Transverse colon (tissue), 4 donors: ENCODE data around the gene CEP170B. TPM values are rescaled to one million over a fixed set of nuclear protein-coding genes. Genes with fewer than 3 reads are reported as not detected.

ENCODE experiments used
- DNase-seq: peaks from one replicate; pipeline ENCODE4 v3.0.0-alpha.2; 2019
- H3K27ac ChIP-seq, 4 donors: fragments of 200-600 bp; sonication (generic); 2 replicates each; pipeline ENCODE4 v1.5.1; 2016 to 2018; ENCODE audit warnings: inconsistent platforms in 4 of 4
- H3K27me3 ChIP-seq: fragments of 200-600 bp; sonication (generic); 2 replicates; pipeline ENCODE4 v1.5.1; 2017; ENCODE audit warnings: inconsistent platforms
- H3K36me3 ChIP-seq, 4 donors: fragments of 200-600 bp; sonication (generic); 2 replicates each; pipeline ENCODE4 v1.5.1; 2017 to 2019; ENCODE audit warnings: inconsistent platforms in 4 of 4
- H3K4me1 ChIP-seq, 4 donors: fragments of 200-600 bp; sonication (generic); 2 replicates each; pipeline ENCODE4 v1.5.1; 2017 to 2020; ENCODE audit warnings: inconsistent platforms in 4 of 4
- H3K4me3 ChIP-seq, 4 donors: fragments of 200-600 bp; sonication (generic); 1 replicate in 1 of 4; 2 replicates in 3 of 4; pipeline versions ENCODE4 v1.5.1 to v1.6.1; 2017 to 2019; ENCODE audit warnings: inconsistent platforms in 4 of 4
- H3K9me3 ChIP-seq, 2 donors: fragments of 200-600 bp; sonication (generic); 2 replicates each; pipeline ENCODE4 v1.5.1; 2017 to 2019; ENCODE audit warnings: inconsistent platforms in 2 of 2
- EP300 ChIP-seq: sonication (generic); formaldehyde crosslinking; IDR thresholded peaks from one replicate; pipeline ENCODE4 v1.6.1; 2017; ENCODE audit warnings: antibody characterized with exemption, low read depth
- POLR2A ChIP-seq: fragments of 450-650 bp; IDR thresholded peaks from one replicate; pipeline ENCODE4 v1.6.1; 2016; ENCODE audit warnings: antibody characterized with exemption, mild to moderate bottlenecking, moderate library complexity
- POLR2AphosphoS5 ChIP-seq, 3 donors: sonication (generic); formaldehyde crosslinking; IDR thresholded peaks; one replicate each; pipeline ENCODE4 v1.6.1; 2016; ENCODE audit warnings: antibody characterized with exemption in 3 of 3
- WGBS, 2 donors: methylation state at CpG; one replicate each; pipeline ENCODE4 v1.1.5; 2018; ENCODE audit warnings: low coverage in 1 of 2; 5-methylcytosine and 5-hydroxymethylcytosine counted together
- in situ Hi-C, 4 donors: fragments of 200-750 bp; cut with MboI; loops; one replicate each; pipeline versions ENCODE4 v1.15.0 to v1.15.1; 2017; ENCODE audit warnings: low sequenced_read_pairs in 3 of 4, low pct_ligation_motif_present in 1 of 4, low pct_unique_long_range_greater_than_20kb in 1 of 4
- intact Hi-C: fragments of 100-400 bp; cut with DNase I; formaldehyde crosslinking; loops from one replicate; pipeline ENCODE4 v1.15.1; 2023; ENCODE audit warnings: low total_unique reads
- total RNA-seq, 4 donors: library from RNA; depleted of rRNA; stranded (reverse); fragments of >200 nt; gene quantifications; one replicate each; pipeline ENCODE4 v1.1.0, GENCODE V29; 2016
- TF ChIP-seq, protein P1 (sequence below), 5 experiments: fragments of 200-600 bp in 3 of 5; fragments of 450-650 bp in 2 of 5; sonication (generic) in 3 of 5; IDR thresholded peaks; 1 replicate in 2 of 5; 2 replicates in 3 of 5; pipeline ENCODE4 v1.5.1; 2016 to 2017; ENCODE audit warnings: antibody characterized with exemption in 5 of 5, inconsistent platforms in 3 of 5, mild to moderate bottlenecking in 2 of 5, moderate library complexity in 1 of 5

The CEP170B gene
- total RNA-seq, 4 donors from 2014 or later, result 56.0 to 195 (median 109) TPM

DNA sequence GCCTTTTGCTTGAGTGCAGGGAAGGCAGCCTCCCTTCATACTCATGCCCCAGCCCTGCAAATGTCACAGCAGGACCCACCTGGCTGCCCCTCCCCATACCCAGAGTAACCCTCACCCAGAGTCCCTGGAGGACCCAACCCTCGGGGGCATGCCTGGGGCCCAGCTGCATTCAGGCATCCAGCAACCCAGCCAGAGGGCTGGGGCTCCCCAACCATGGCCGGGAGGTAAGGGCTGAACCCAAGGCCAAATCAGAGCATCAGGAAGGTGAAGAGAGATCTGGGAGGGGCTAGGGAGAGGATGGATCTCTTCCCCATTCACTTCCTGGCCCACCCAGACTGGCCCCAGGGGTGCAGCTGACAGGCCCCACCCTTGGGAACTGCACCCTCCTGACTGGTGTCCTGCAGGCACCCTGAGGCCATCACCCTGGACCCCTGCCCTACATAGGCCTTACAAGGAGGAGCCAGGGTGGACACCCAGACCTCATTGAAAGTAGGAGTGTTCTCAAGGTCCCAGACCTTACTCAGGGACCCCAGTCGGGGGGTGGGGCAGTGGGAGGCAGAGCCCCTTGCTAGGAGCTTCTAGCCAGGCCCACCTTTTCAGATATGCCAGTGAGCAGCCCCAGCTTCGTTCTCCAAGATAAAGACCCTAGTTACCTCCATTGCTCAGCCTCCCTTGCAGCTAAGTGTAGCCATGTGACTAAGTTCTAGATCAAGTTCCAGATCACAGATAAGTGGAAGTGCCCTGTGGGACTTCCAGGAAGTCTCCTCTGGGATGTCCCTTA is 58.8 kb downstream of the CEP170B start:
- no peaks in the 10 kb centered on the region for H3K27me3 ChIP-seq
- DNase-seq, result no peak
- TF ChIP-seq POLR2AphosphoS5 (IDR thresholded peaks at IDR 0.05), result no peak
- TF ChIP-seq, protein P1, sequence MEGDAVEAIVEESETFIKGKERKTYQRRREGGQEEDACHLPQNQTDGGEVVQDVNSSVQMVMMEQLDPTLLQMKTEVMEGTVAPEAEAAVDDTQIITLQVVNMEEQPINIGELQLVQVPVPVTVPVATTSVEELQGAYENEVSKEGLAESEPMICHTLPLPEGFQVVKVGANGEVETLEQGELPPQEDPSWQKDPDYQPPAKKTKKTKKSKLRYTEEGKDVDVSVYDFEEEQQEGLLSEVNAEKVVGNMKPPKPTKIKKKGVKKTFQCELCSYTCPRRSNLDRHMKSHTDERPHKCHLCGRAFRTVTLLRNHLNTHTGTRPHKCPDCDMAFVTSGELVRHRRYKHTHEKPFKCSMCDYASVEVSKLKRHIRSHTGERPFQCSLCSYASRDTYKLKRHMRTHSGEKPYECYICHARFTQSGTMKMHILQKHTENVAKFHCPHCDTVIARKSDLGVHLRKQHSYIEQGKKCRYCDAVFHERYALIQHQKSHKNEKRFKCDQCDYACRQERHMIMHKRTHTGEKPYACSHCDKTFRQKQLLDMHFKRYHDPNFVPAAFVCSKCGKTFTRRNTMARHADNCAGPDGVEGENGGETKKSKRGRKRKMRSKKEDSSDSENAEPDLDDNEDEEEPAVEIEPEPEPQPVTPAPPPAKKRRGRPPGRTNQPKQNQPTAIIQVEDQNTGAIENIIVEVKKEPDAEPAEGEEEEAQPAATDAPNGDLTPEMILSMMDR (IDR thresholded peaks at IDR 0.05), result no peak
- TF ChIP-seq EP300, result no peak
- TF ChIP-seq POLR2A, result no peak
- H3K9me3 ChIP-seq, result no peaks in the 10 kb centered on the region
- no peak overlapping the region for H3K27ac ChIP-seq
- no peaks in the 10 kb centered on the region for H3K36me3 ChIP-seq
- H3K4me1 ChIP-seq, result peaks cover 0 to 6% (median 2%) of the 10 kb centered on the region in 4 donors
- WGBS, 2 donors, result 100% methylated on average over 1 to 3 of the region's 4 CpGs
- no peak overlapping the region for H3K4me3 ChIP-seq
- in situ Hi-C loops (no loop called here), intact Hi-C loops (no loop called here)

DNA sequence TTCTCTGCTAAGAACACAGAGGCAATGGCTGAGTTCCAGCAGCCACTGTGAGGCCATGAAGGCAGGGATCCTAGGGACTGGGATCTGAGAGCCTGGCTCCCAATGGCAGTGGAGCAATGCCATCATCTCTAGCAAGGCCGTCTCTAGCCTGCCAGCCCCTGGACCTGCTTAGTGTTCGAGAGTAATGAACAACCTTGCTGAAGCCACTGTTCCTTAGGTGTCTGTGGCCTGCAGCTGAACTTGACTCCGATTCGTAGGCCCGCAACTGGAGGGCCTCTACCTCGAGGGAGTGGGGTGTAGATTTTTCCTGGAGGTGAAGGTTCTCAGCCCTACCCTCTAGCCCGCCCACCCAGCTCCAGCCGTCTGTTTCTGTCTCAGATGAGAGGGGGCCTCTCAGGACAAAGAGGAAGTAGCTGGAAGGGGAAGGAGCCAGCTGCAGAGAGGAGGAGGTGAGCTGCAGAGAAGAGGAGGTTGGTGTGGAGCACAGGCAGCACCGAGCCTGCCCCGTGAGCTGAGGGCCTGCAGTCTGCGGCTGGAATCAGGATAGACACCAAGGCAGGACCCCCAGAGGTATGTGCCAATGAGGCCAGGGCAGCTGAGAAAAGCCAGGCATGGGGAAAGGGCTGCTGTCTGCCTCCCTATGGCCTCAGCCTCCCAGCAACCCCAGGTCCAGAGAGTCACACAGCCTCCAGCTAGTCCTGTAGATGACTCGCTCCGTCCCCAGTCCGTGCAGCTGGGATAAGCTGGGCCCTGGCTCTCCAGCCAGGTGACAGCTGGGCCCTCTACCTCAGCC is 59.5 kb downstream of the CEP170B start, which contains the start of gene PLD4:
Gene PLD4, plus strand, starts transcription at position 459 of the 793 bp plus-strand sequence. CDS start 2,262 bp downstream, outside the sequence.
- in situ Hi-C loops (no loop called here), intact Hi-C loops (no loop called here)
- Histone ChIP-seq H3K27me3 (no peaks in the 10 kb centered on the region), H3K4me3 (no peak within 1 kb of the TSS), H3K36me3 (no peaks in the 10 kb centered on the region), H3K27ac (no peak within 1 kb of the TSS), H3K4me1 (peaks cover 0 to 6% (median 2%) of the 10 kb centered on the region in 4 donors), H3K9me3 (no peaks in the 10 kb centered on the region)
- 78% methylated on average over 13 of the region's 14 CpGs; no CpG with 5 or more reads in 1 of the 2 donors for WGBS, 2 donors
- DNase-seq, result no peak
- TF ChIP-seq POLR2A (no peak), EP300 (no peak), POLR2AphosphoS5 (IDR thresholded peaks at IDR 0.05) (no peak)
- TF ChIP-seq, protein P1 (IDR thresholded peaks at IDR 0.05), result no peak

DNA sequence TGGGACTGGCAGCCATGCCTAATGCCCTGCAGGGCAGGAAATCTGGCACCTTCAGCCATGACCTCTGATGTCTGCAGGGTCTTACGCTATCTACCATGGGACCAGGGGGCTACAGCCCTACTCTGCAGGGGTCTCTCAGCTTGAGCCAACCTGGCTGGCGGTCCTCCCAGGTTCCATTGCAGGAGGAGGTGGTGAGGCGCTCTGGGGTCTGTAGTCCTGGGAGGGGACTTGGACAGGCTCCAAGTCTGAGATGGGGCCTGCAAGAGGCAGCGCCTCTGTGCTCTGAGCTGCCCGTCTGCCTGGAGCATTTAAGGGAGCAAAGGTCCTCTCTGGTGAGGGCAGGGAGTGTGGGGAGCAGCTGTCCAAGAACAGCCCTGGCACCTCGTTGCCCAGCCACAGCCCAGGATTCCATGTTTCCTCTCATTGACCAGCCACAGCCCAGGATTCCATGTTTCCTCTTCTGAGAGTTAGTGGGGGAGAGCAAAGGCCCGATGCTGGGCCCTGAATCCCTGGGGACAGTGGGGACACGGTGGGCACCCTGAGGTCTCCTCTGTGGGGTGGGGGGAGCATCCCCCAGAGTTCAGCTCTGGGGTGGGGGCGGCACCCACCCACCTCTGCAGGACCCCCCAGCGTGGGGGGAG is 60.3 kb downstream of the CEP170B start:
- no peaks in the 10 kb centered on the region for H3K27me3 ChIP-seq
- intact Hi-C loops (no loop called here), in situ Hi-C loops (no loop called here)
- 75% methylated on average over 10 of the region's 10 CpGs; no CpG with 5 or more reads in 1 of the 2 donors for WGBS, 2 donors
- no peaks in the 10 kb centered on the region for H3K9me3 ChIP-seq
- no peak for DNase-seq
- no peak overlapping the region for H3K27ac ChIP-seq
- no peaks in the 10 kb centered on the region for H3K36me3 ChIP-seq
- peaks cover 0 to 6% (median 2%) of the 10 kb centered on the region in 4 donors for H3K4me1 ChIP-seq
- TF ChIP-seq POLR2AphosphoS5 (IDR thresholded peaks at IDR 0.05) (no peak), POLR2A (no peak), EP300 (no peak)
- TF ChIP-seq, protein P1 (IDR thresholded peaks at IDR 0.05), result no peak
- H3K4me3 ChIP-seq, result no peak overlapping the region
